Measurements from ENCODE around the gene PLEKHA7. TPM values are rescaled to one million over a fixed set of nuclear protein-coding genes. Genes with fewer than 3 reads are reported as not detected.

Gene PLEKHA7
- total RNA-seq, 1 donor from 2014 or later, result 9.5 TPM

DNA sequence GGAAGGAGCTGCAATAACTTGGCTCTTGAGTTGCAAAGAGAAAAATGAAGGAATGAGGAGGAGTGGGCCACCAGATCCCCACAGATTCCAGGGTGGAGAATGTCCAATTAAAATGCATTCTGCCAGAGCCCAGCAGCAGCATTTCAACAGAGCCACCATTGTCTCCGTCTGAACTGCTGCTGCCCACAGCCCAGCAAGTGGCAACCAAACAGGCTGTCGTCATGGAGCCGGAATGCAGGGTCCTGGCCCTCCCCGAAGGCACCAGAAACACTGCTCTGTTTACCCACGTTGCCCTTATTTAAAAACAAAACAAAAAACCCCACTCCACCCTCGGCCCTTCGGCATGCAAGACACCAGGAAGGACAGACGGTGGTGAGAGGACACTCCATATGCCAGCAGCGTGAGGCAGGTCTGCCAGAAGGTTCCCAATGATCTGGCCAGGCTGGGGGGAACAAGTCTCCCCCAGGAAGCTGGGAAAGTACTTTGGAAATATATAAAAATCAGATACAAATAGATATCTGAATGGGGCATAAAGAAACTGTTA is 32.5 kb downstream of the PLEKHA7 start:
- no peak for DNase-seq (ENCODE audit: low spot score in 2 of 2)
- Histone ChIP-seq H3K9me3 (no peaks in the 10 kb centered on the region), H3K27me3 (no peaks in the 10 kb centered on the region), H3K36me3 (no peaks in the 10 kb centered on the region), H3K4me1 (no peaks in the 10 kb centered on the region), H3K27ac (no peak overlapping the region), H3K4me3 (no peak overlapping the region)
- TF ChIP-seq, protein P1, sequence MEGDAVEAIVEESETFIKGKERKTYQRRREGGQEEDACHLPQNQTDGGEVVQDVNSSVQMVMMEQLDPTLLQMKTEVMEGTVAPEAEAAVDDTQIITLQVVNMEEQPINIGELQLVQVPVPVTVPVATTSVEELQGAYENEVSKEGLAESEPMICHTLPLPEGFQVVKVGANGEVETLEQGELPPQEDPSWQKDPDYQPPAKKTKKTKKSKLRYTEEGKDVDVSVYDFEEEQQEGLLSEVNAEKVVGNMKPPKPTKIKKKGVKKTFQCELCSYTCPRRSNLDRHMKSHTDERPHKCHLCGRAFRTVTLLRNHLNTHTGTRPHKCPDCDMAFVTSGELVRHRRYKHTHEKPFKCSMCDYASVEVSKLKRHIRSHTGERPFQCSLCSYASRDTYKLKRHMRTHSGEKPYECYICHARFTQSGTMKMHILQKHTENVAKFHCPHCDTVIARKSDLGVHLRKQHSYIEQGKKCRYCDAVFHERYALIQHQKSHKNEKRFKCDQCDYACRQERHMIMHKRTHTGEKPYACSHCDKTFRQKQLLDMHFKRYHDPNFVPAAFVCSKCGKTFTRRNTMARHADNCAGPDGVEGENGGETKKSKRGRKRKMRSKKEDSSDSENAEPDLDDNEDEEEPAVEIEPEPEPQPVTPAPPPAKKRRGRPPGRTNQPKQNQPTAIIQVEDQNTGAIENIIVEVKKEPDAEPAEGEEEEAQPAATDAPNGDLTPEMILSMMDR (IDR thresholded peaks at IDR 0.05), result no peak
- intact Hi-C loops (cut with DNase I), result no loop called here

DNA sequence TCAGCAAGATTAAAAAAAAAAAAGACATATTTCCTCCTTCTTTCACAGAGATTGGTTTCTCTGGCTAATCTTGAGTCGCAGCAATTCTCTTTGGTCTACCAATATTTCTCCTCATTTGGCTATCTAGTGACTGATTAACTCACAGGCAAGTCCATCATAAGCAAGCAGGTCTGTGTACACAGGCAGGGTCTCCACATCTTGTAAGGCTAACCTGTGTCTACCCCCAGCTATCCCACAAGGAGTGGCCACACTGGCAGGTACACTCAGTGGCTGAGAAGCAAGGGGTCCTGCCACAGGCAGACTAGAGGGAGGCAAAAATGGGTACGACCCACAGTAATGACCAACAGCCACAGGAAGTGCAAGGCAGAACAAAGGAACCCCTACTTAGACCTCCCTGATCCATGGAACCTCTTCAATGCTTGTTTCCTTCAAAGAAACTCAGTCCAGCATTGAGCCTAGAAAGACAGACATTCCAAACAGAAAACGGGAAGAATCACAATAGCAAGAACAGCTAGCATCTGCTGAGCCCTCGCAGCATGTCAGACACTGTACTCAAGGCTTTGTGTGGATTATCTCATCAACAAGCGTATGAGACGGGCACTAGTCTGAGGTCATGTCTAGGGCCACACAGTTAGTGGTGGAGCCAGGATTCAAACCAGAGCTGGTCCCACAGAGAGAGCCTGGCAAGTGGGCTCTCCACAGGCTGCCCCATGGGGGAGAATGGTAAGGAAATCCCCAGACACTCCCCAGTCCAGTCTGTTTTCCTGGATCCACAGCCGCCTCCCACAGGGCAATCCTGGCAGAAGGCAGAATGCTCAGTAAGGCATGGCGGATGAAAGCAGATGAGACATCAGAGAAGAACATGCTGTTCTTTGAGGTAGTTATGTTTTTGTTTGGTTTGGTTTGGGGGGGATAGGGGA is 34.3 kb downstream of the PLEKHA7 start:
- H3K27ac ChIP-seq, result no peak overlapping the region

DNA sequence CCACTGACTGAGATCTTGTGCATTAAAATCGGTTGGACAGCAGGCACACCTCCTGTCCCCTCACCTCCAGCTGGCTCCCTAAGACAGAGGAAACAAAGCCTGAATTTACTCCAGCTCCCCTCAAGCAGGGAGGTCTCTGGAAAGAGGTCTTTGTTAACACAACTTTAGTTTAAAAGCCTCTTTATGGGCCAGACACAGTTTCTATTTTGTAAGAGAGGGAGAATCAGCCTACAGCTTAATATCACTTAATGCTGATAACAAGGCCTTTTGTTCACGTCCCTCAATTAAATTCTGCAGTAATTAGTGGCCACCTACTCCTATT is 36.3 kb downstream of the PLEKHA7 start:
- TF ChIP-seq, protein P1 (IDR thresholded peaks at IDR 0.05), result no peak
- no peak overlapping the region for H3K4me3 ChIP-seq
- DNase-seq (ENCODE audit: low spot score in 2 of 2), result no peak
- no peaks in the 10 kb centered on the region for H3K27me3 ChIP-seq
- no peak overlapping the region for H3K27ac ChIP-seq
- H3K36me3 ChIP-seq, result no peaks in the 10 kb centered on the region
- intact Hi-C loops (cut with DNase I), result no loop called here
- H3K9me3 ChIP-seq, result no peaks in the 10 kb centered on the region
- H3K4me1 ChIP-seq, result no peaks in the 10 kb centered on the region

More for the DNA sequence above, 34.3 kb downstream of the PLEKHA7 start:
- Histone ChIP-seq H3K4me3 (no peak overlapping the region), H3K4me1 (no peaks in the 10 kb centered on the region), H3K36me3 (no peaks in the 10 kb centered on the region), H3K27me3 (no peaks in the 10 kb centered on the region), H3K9me3 (no peaks in the 10 kb centered on the region)
- intact Hi-C loops (cut with DNase I), result no loop called here
- DNase-seq (ENCODE audit: low spot score in 2 of 2), result no peak
- TF ChIP-seq, protein P1 (IDR thresholded peaks at IDR 0.05), result no peak

DNA sequence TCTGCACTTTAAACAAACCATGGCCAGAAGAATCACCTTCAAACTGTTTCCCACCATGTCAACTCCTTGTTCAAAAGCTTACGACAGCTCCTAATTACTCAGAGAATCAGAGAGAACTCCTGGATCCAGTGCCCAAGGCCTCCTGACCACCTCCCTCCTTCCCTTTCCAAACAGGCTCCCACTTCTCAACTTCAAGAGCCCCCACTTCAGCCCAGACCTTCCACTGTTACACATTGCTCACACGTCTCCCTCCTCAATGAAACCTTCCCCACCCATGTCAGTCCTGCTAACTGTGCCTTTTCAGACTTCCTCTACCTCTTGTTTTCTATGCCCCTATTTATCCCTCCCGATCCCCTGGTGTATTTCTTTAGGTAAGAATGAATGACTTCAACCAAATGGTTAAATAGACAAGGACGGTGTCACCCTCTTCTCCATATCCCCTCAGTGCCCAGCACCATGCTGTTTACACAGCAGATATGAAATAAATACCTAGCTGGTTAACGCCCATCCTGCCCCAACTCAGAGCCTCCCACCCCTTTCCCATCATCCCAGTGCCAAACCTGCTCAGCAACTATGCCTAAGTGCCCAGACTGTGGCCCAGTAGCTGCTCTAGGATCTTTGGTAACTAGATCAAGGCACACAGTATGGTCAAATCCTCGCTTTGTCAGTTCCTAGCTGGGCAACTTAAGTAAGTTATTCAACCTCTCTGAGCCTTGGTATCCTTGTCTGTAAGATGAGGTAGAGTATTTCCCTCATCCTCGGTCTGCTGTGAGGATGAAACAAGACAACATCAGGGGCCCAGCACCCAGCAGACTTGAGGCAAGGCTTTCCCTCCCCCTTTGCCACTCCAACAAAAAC is 36.8 kb downstream of the PLEKHA7 start:
- Histone ChIP-seq H3K4me3 (no peak overlapping the region), H3K4me1 (no peaks in the 10 kb centered on the region), H3K27me3 (no peaks in the 10 kb centered on the region), H3K9me3 (no peaks in the 10 kb centered on the region), H3K36me3 (no peaks in the 10 kb centered on the region), H3K27ac (no peak overlapping the region)
- no peak for DNase-seq (ENCODE audit: low spot score in 2 of 2)
- TF ChIP-seq, protein P1 (IDR thresholded peaks at IDR 0.05), result no peak
- intact Hi-C loops (cut with DNase I), result no loop called here

DNA sequence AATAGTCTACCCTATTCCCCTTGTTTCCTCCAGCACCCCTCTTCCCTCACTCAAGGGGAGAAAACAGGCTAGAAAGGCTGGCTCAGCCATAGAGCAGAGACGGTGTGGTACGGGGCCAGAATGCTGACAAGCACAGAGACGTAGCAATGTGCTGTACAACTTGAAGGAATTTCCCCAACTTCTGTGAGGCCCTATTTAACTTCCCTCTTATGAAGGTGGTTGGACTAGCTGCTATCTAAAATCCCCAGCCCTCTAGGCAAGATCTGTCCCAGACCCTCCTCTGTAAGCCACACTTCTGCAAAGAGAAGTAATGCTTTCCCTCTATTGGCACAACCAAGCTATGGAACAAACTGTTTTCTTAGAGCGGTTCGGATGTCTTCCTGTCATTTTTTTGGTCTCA is 37.8 kb downstream of the PLEKHA7 start:
- DNase-seq (ENCODE audit: low spot score in 2 of 2), result no peak
- H3K27me3 ChIP-seq, result no peaks in the 10 kb centered on the region
- intact Hi-C loops (cut with DNase I), result no loop called here
- no peaks in the 10 kb centered on the region for H3K36me3 ChIP-seq
- no peaks in the 10 kb centered on the region for H3K4me1 ChIP-seq
- H3K9me3 ChIP-seq, result no peaks in the 10 kb centered on the region
- TF ChIP-seq, protein P1 (IDR thresholded peaks at IDR 0.05), result no peak
- no peak overlapping the region for H3K27ac ChIP-seq
- no peak overlapping the region for H3K4me3 ChIP-seq

All from ascending aorta (tissue), 2 donors.